K562 (cell line): ENCODE data around the gene ATP2B1. TPM values are rescaled to one million over a fixed set of nuclear protein-coding genes. Genes with fewer than 3 reads are reported as not detected.

ENCODE experiments used
- ATAC-seq: fragments of 200-7000 bp; cut with Tn5 transposase; 3 replicates; pipeline ENCODE4 v1.9.1; 2020; ENCODE audit warnings: moderate library complexity
- BruUV-seq: library from RNA; stranded (reverse); fragments of 400-500 nt; replicated peaks from 2 replicates; lab custom pipeline; 2021; lab: Mats Ljungman, UMichigan
- CTCF ChIA-PET: fragments of 300-600 bp; formaldehyde crosslinking; extraction: SDS; loops from one replicate; lab custom pipeline; 2021; ENCODE audit warnings: low intra/inter-chr PET ratio; lab: Yijun Ruan, JAX
- POLR2A ChIA-PET: fragments of 300-600, 350-650 bp; sonication (Branson Sonifier 250); formaldehyde crosslinking; extraction: SDS; loops from one replicate; lab custom pipeline; 2021; ENCODE audit warnings: antibody characterized with exemption, inconsistent platforms; lab: Yijun Ruan, JAX
- DNase-seq, 4 experiments: peaks; one replicate each; pipeline versions ENCODE4 v3.0.0 to v3.0.0-alpha.2; 2011 to 2018; ENCODE audit warnings: low spot score in 3 of 4, mixed read lengths in 3 of 4; ENCODE audit errors: extremely low read depth in 1 of 4
- FAIRE-seq: peaks from 2 replicates; lab custom pipeline; 2011; peaks lifted over from hg19 to GRCh38; lab: Jason Lieb, UNC
- H2AFZ ChIP-seq: 2 replicates; pipeline ENCODE4 v1.6.0; 2011; ENCODE audit warnings: low read depth, low read length, control low read depth, inconsistent platforms
- H3K27ac ChIP-seq: fragments of 200-600 bp; 3 replicates; pipeline ENCODE4 v1.8.0; 2011; ENCODE audit warnings: low read depth, mild to moderate bottlenecking, control low read depth, inconsistent platforms, low read length, moderate library complexity, mixed read lengths; ENCODE audit errors: extremely low read depth
- H3K27me3 ChIP-seq, 2 experiments: fragments of 300-600 bp in 1 of 2; 2 replicates in 1 of 2; 3 replicates in 1 of 2; pipeline versions ENCODE4 v1.6.0 to v1.8.0; 2011; ENCODE audit warnings: inconsistent platforms in 2 of 2, low read length in 2 of 2, mild to moderate bottlenecking in 1 of 2, mixed read lengths in 1 of 2, moderate library complexity in 1 of 2; ENCODE audit not compliant: control insufficient read depth in 2 of 2, insufficient read depth in 2 of 2
- H3K36me3 ChIP-seq: fragments of 300-600 bp; 3 replicates; pipeline ENCODE4 v1.8.0; 2011; ENCODE audit warnings: mild to moderate bottlenecking, low read length, inconsistent platforms; ENCODE audit not compliant: control insufficient read depth, insufficient read depth
- H3K4me1 ChIP-seq, 2 experiments: fragments of 200-600 bp in 1 of 2; replicated peaks in 1 of 2; 2 replicates in 1 of 2; 3 replicates in 1 of 2; pipeline versions ENCODE4 v1.5.1 to v1.8.0; 2011; ENCODE audit warnings: inconsistent platforms in 2 of 2, low read length in 2 of 2, mild to moderate bottlenecking in 1 of 2, mixed read lengths in 1 of 2, moderate library complexity in 1 of 2; ENCODE audit not compliant: control insufficient read depth in 2 of 2, insufficient read depth in 2 of 2
- H3K4me2 ChIP-seq: 2 replicates; pipeline ENCODE4 v1.6.1; 2011; ENCODE audit warnings: low read length, control low read depth, inconsistent platforms, mixed read lengths; ENCODE audit not compliant: insufficient read depth
- H3K4me3 ChIP-seq: fragments of 200-600 bp; sonication (generic), shearing (Covaris generic); 2 replicates; pipeline ENCODE4 v1.5.1; 2016; ENCODE audit warnings: control low read depth, inconsistent platforms
- H3K79me2 ChIP-seq: fragments of 200-600 bp; 3 replicates; pipeline ENCODE4 v1.8.0; 2011; ENCODE audit warnings: low read length, inconsistent platforms; ENCODE audit not compliant: control insufficient read depth, insufficient read depth
- H3K9ac ChIP-seq, 2 experiments: 2 replicates each; pipeline versions ENCODE4 v1.6.0 to v1.6.1; 2011; ENCODE audit warnings: low read depth in 2 of 2, low read length in 2 of 2, control low read depth in 1 of 2, inconsistent platforms in 1 of 2, mild to moderate bottlenecking in 1 of 2, mixed read lengths in 1 of 2; ENCODE audit not compliant: insufficient read depth in 1 of 2
- H3K9me1 ChIP-seq: one replicate; pipeline ENCODE4 v1.6.0; 2011; ENCODE audit warnings: inconsistent platforms, mild to moderate bottlenecking, low read length, moderate library complexity; ENCODE audit not compliant: control insufficient read depth, insufficient read depth
- H3K9me3 ChIP-seq: replicated peaks from 2 replicates; pipeline ENCODE4 v1.5.1; 2011; ENCODE audit warnings: low read depth, low read length, inconsistent platforms; ENCODE audit not compliant: control insufficient read depth, insufficient read depth
- H4K20me1 ChIP-seq: replicated peaks from 2 replicates; pipeline ENCODE4 v1.6.1; 2011; ENCODE audit warnings: low read length, inconsistent platforms, mixed read lengths; ENCODE audit not compliant: control insufficient read depth, insufficient read depth
- ASH1L ChIP-seq: fragments of 450-650 bp; IDR thresholded peaks from 2 replicates; pipeline ENCODE4 v1.6.1; 2018; ENCODE audit warnings: borderline replicate concordance, mild to moderate bottlenecking, low read depth; ENCODE audit not compliant: partially characterized antibody
- BMI1 ChIP-seq: fragments of 150-350 bp; IDR thresholded peaks from 2 replicates; pipeline ENCODE4 v1.6.1; 2014; ENCODE audit warnings: low read length
- PRMT5 ChIP-seq: sonication (generic); formaldehyde crosslinking; IDR thresholded peaks from 2 replicates; pipeline ENCODE4 v1.5.0; 2020; ENCODE audit warnings: missing genetic modification reagents
- PTTG1 ChIP-seq: fragments of 450-650 bp; IDR thresholded peaks from 2 replicates; pipeline ENCODE4 v1.6.1; 2016; ENCODE audit warnings: low read depth, mild to moderate bottlenecking, missing genetic modification characterization, missing compliant biosample characterization
- SMC3 ChIP-seq: conservative IDR thresholded peaks from 2 replicates; pipeline ENCODE4 v1.6.1; 2011; ENCODE audit warnings: low read depth, low read length, improper control_type of control experiment; ENCODE audit not compliant: insufficient read depth
- TOE1 ChIP-seq, 2 experiments: fragments of 450-650 bp in 1 of 2; sonication (generic) in 1 of 2; formaldehyde crosslinking in 1 of 2; IDR thresholded peaks; 2 replicates each; pipeline versions ENCODE4 v1.7.1 to v1.8.0; 2016 to 2022; ENCODE audit warnings: borderline replicate concordance in 2 of 2, mild to moderate bottlenecking in 2 of 2, antibody characterized with exemption in 1 of 2, inconsistent platforms in 1 of 2, low read depth in 1 of 2, missing genetic modification reagents in 1 of 2, moderate library complexity in 1 of 2
- YBX1 ChIP-seq: fragments of 450-650 bp; IDR thresholded peaks from 2 replicates; pipeline ENCODE4 v1.7.1; 2016; ENCODE audit warnings: mild to moderate bottlenecking
- ZFX ChIP-seq: sonication (generic); formaldehyde crosslinking; IDR thresholded peaks from 2 replicates; pipeline ENCODE4 v1.8.0; 2022; ENCODE audit warnings: mild to moderate bottlenecking, missing genetic modification reagents, moderate library complexity
- WGBS: fragments of 100-300 bp; shearing (Covaris generic); methylation state at CpG from one replicate; pipeline ENCODE4 v1.1.6; 2016; ENCODE audit warnings: low coverage, mixed read lengths; ENCODE audit not compliant: insufficient coverage; ENCODE audit errors: missing lambda C conversion rate; 5-methylcytosine and 5-hydroxymethylcytosine counted together
- in situ Hi-C: fragments of 300-500 bp; cut with MboI; formaldehyde crosslinking; loops from 4 replicates; pipeline ENCODE4 v1.15.0; 2018; ENCODE audit warnings: inconsistent platforms, mixed read lengths
- intact Hi-C: fragments of 100-400 bp; cut with micrococcal nuclease; formaldehyde crosslinking; loops from 2 replicates; pipeline ENCODE4 v1.14.2; 2022
- polyA plus RNA-seq, 8 experiments: library from polyadenylated mRNA; depleted of rRNA in 4 of 8; stranded (reverse) in 5 of 8; unstranded in 3 of 8; fragments of >200 nt; fragmentation: Nextera tagmentation in 2 of 8; fragmentation: Illumina TruSeq in 1 of 8; extraction: Ambion mirVana in 2 of 8; extraction: Trizol in 1 of 8; gene quantifications; 2 replicates each; pipeline versions ENCODE4 v1.2.1 to v1.2.3, GENCODE V29; 2011 to 2014; ENCODE audit warnings: inconsistent platforms in 1 of 8, missing spikeins in 1 of 8
- total RNA-seq, 7 experiments: library from RNA; depleted of rRNA in 6 of 7; stranded (reverse); fragments of >200 nt in 6 of 7; fragmentation: Illumina TruSeq in 2 of 7; extraction: Trizol in 2 of 7; gene quantifications; 2 replicates each; pipeline versions ENCODE4 v1.2.1 to v1.2.3, GENCODE V29; 2011 to 2021; ENCODE audit warnings: low replicate concordance in 1 of 7
- TF ChIP-seq, protein P1 (sequence below), 2 experiments: fragments of 150-350 bp in 1 of 2; IDR thresholded peaks; 2 replicates each; pipeline ENCODE4 v1.6.1; 2012 to 2016; ENCODE audit warnings: low read depth in 2 of 2, low read length in 2 of 2, mild to moderate bottlenecking in 1 of 2, moderate library complexity in 1 of 2
- TF ChIP-seq, protein P2 (sequence below), 2 experiments: fragments of 250-450 bp in 1 of 2; fragments of 450-650 bp in 1 of 2; sonication (Bioruptor Pico) in 1 of 2; IDR thresholded peaks; 2 replicates each; pipeline versions ENCODE4 v1.6.1 to v1.8.0; 2016 to 2021; ENCODE audit warnings: mild to moderate bottlenecking in 2 of 2, moderate library complexity in 2 of 2, missing compliant biosample characterization in 1 of 2, missing genetic modification characterization in 1 of 2
- TF ChIP-seq, protein P3 (sequence below): fragments of 450-650 bp; formaldehyde crosslinking; IDR thresholded peaks from 2 replicates; pipeline ENCODE4 v1.4.0; 2020; ENCODE audit warnings: mild to moderate bottlenecking

ATP2B1 gene
- total and polyA plus RNA-seq, 9 of the 15 experiments (the other 6 are each of a cell fraction or from before 2014, with no cell fraction given) = 8.6 to 39.0 (median 27.8) TPM

DNA sequence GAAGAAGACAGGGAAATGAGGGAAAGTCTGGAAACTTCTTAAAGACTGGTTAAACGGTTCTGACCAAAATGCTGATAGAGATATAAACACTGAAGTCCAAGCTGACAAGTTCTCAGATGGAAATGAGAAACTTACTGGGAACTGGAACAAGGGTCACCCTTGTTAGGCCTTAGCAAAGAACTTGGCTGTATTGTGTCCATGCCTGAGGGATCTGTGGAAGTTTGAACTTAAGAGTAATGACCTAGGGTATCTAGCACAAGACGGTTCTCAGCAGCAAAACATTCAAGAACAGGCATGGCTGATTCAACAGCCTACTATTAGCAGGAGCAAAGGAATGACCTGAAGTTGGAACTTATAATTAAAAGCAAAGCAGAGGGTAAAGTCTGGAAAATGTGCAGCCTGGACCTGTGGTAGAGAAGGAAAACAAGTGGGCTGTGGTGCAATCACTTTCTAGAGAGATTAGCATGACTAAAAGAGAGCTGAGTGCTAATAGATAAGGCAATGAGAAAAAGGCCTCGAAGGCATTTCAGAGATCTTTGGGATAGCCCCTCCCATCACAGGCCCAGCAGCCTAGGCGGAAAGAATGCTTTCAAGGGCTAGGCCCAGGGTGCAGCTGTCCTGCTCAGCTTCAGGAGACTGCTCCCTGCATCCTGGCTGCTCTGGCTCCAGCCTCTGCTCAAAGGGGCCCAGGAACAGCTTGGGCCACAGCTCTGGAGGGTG, 60.3 kb downstream of the ATP2B1 start:
- Histone ChIP-seq H3K4me3 (no peak overlapping the region), H3K36me3 (peaks cover 14% of the 10 kb centered on the region; the same call in 2 of the 3 replicates), H3K4me1 (peaks cover 3 to 21% of the 10 kb centered on the region in 2 experiments; a peak in 3 of 5 replicates), H3K9me3 (0 out of 2 replicates have a peak, but pooled peaks cover 1% of the 10 kb centered on the region), H3K4me2 (no peak overlapping the region), H3K27me3 (no peaks in the 10 kb centered on the region), H2AFZ (no peak overlapping the region), H3K79me2 (peaks cover 54% of the 10 kb centered on the region), H4K20me1 (no peaks in the 10 kb centered on the region), H3K9ac (peak overlapping the region in 1 of 2 experiments; percentile 85; a peak in 1 of 4 replicates), H3K27ac (no peak overlapping the region), H3K9me1 (no peaks in the 10 kb centered on the region)
- ATAC-seq (peak; percentile 89), FAIRE-seq (peak; percentile 77), DNase-seq (peak; percentile 13 to 71 (median 34))
- 15% methylated on average over 4 of the region's 4 CpGs for WGBS
- ChIA-PET CTCF (no interaction called here), POLR2A (interaction anchor here (0.6 to 1.6 kb wide), 3 partner anchors 15 to 154 kb away, joined by 3 read pairs; partner anchors contain the start of gene ATP2B1)
- in situ Hi-C loops (no loop called here), intact Hi-C loops (no loop called here)
- no TSS peak for BruUV-seq
- TF ChIP-seq, protein P1, sequence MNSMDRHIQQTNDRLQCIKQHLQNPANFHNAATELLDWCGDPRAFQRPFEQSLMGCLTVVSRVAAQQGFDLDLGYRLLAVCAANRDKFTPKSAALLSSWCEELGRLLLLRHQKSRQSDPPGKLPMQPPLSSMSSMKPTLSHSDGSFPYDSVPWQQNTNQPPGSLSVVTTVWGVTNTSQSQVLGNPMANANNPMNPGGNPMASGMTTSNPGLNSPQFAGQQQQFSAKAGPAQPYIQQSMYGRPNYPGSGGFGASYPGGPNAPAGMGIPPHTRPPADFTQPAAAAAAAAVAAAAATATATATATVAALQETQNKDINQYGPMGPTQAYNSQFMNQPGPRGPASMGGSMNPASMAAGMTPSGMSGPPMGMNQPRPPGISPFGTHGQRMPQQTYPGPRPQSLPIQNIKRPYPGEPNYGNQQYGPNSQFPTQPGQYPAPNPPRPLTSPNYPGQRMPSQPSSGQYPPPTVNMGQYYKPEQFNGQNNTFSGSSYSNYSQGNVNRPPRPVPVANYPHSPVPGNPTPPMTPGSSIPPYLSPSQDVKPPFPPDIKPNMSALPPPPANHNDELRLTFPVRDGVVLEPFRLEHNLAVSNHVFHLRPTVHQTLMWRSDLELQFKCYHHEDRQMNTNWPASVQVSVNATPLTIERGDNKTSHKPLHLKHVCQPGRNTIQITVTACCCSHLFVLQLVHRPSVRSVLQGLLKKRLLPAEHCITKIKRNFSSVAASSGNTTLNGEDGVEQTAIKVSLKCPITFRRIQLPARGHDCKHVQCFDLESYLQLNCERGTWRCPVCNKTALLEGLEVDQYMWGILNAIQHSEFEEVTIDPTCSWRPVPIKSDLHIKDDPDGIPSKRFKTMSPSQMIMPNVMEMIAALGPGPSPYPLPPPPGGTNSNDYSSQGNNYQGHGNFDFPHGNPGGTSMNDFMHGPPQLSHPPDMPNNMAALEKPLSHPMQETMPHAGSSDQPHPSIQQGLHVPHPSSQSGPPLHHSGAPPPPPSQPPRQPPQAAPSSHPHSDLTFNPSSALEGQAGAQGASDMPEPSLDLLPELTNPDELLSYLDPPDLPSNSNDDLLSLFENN (IDR thresholded peaks at IDR 0.05; ENCODE audit: low read depth in 2 of 2, low read length in 2 of 2) = 0 out of 4 replicates have a peak, but pooled peaks of 1 of the 2 experiments have one; percentile 19
- TF ChIP-seq YBX1 = no peak
- TF ChIP-seq BMI1 = no peak
- no peak for TF ChIP-seq TOE1 (IDR thresholded peaks at IDR 0.05; ENCODE audit: borderline replicate concordance)
- no peak for TF ChIP-seq TOE1 (CRISPR knock-in tag; IDR thresholded peaks at IDR 0.05; ENCODE audit: borderline replicate concordance, low read depth)
- TF ChIP-seq ASH1L = no peak
- no peak for TF ChIP-seq PTTG1 (tag)
- TF ChIP-seq ZFX = peak; percentile 74
- TF ChIP-seq, protein P2, sequence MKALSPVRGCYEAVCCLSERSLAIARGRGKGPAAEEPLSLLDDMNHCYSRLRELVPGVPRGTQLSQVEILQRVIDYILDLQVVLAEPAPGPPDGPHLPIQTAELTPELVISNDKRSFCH (CRISPR knock-in tag; IDR thresholded peaks at IDR 0.05) = no peak
- TF ChIP-seq, protein P2 (tag; IDR thresholded peaks at IDR 0.05) = no peak
- no peak for TF ChIP-seq PRMT5
- TF ChIP-seq, protein P3, sequence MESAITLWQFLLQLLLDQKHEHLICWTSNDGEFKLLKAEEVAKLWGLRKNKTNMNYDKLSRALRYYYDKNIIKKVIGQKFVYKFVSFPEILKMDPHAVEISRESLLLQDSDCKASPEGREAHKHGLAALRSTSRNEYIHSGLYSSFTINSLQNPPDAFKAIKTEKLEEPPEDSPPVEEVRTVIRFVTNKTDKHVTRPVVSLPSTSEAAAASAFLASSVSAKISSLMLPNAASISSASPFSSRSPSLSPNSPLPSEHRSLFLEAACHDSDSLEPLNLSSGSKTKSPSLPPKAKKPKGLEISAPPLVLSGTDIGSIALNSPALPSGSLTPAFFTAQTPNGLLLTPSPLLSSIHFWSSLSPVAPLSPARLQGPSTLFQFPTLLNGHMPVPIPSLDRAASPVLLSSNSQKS = no peak
- no peak for TF ChIP-seq SMC3
